ENCODE measurements around the gene RNU1-2. TPM values are rescaled to one million over a fixed set of nuclear protein-coding genes. Genes with fewer than 3 reads are reported as not detected.

The RNU1-2 gene
- total and polyA plus RNA-seq, 2 of the 4 experiments (the other 2 are of a cell fraction) = under 0.01 TPM; not detected in 1

- Histone ChIP-seq H4K91ac (ENCODE audit: insufficient read depth, low read depth, low read length) (no peak overlapping the region), H3K27ac (ENCODE audit: insufficient read depth, low read length) (no peak overlapping the region), H4K20me1 (ENCODE audit: insufficient read depth, low read length) (no peaks in the 10 kb centered on the region), H3K56ac (ENCODE audit: extremely low read depth, insufficient read depth, low read length) (no peak overlapping the region), H2BK15ac (ENCODE audit: low read depth, low read length) (no peak overlapping the region), H3K14ac (replicated peaks; ENCODE audit: low read depth, low read length) (no peak overlapping the region), H3K27me3 (ENCODE audit: control insufficient read depth, insufficient read depth, low read length) (no peaks in the 10 kb centered on the region; the same call in 1 of the 2 replicates), H3K4me1 (ENCODE audit: control insufficient read depth, insufficient read depth, low read length) (peaks cover 5% of the 10 kb centered on the region; the same call in 1 of the 2 replicates), H3K9me1 (ENCODE audit: insufficient read depth, low read length) (peaks cover 9% of the 10 kb centered on the region; the same call in 1 of the 2 replicates), H3K23ac (ENCODE audit: low read depth, low read length) (no peak overlapping the region), H3K9me3 (ENCODE audit: control insufficient read depth, insufficient read depth, low read length) (no peaks in the 10 kb centered on the region), H2BK120ac (ENCODE audit: low read depth, low read length) (no peak overlapping the region), H2BK20ac (ENCODE audit: low read depth, low read length) (no peak overlapping the region), H3K36me3 (ENCODE audit: control insufficient read depth, insufficient read depth, low read length) (no peaks in the 10 kb centered on the region), H2AK5ac (ENCODE audit: low read depth, low read length) (no peak overlapping the region), H2AFZ (replicated peaks; ENCODE audit: low read length, poor library complexity) (no peak overlapping the region), H3K79me1 (ENCODE audit: low read depth in 1 of 2, low read length in 2 of 2) (peaks cover 0 to 5% of the 10 kb centered on the region in 2 experiments; a peak in 2 of 4 replicates), H2BK5ac (ENCODE audit: low read depth, low read length, poor library complexity, severe bottlenecking) (no peak overlapping the region), H3K4me2 (ENCODE audit: low read depth, low read length) (no peak overlapping the region), H3K18ac (ENCODE audit: low read depth, low read length) (no peak overlapping the region), H2AK9ac (replicated peaks; ENCODE audit: low read depth, low read length, poor library complexity) (no peak overlapping the region), H4K8ac (ENCODE audit: low read depth in 2 of 2, low read length in 2 of 2) (no peak overlapping the region), H3K4me3 (ENCODE audit: insufficient read depth, low read depth, low read length) (no peak overlapping the region), H3K4ac (ENCODE audit: low read depth, low read length) (no peak overlapping the region), H4K5ac (ENCODE audit: low read depth, low read length) (no peak overlapping the region), H3K9ac (ENCODE audit: low read depth, low read length) (no peak overlapping the region)
- TF ChIP-seq RAD21 (IDR thresholded peaks at IDR 0.05; ENCODE audit: low read length) = no peak
- TF ChIP-seq MXI1 (IDR thresholded peaks at IDR 0.05; ENCODE audit: borderline replicate concordance, low read depth, low read length) = no peak
- TF ChIP-seq USF2 (IDR thresholded peaks at IDR 0.05; ENCODE audit: low read depth, low read length) = peak; percentile 61
- no peak for TF ChIP-seq POLR2A (IDR thresholded peaks at IDR 0.05; ENCODE audit: low read depth, low read length)
- no peak for TF ChIP-seq MAFK (IDR thresholded peaks at IDR 0.05; ENCODE audit: low read depth, low read length)
- no peak for DNase-seq
- in situ Hi-C loops (cut with MboI; ENCODE audit: low sequenced_read_pairs) = no loop called here
- WGBS, 2 experiments (ENCODE audit: extremely low coverage in 2 of 2, insufficient read length in 1 of 2) = 76% methylated on average over 3 of the region's 10 CpGs; no CpG with 5 or more reads in 1 of the 2 experiments
- dilution Hi-C loops (cut with HindIII; ENCODE audit: low sequenced_read_pairs, unreplicated experiment) = no loop called here
- intact Hi-C loops (cut with micrococcal nuclease) = no loop called here
- BruUV-seq (replicated peaks) = no TSS peak
- ChIA-PET CTCF (no interaction called here), POLR2A (ENCODE audit: unreplicated experiment) (no interaction called here)
- ATAC-seq (ENCODE audit: low read depth) = no peak
Measured at GRCh38 chr1:16920951-16921350, 25.2 kb downstream of the RNU1-2 start.
